NOMO-1 treated with dmso at 0.1 percent for 144 hours (cell line): ENCODE data around the gene LNPK.
"Not testable (repeated sequence)": the region's sequence is repeated elsewhere in the genome, so short reads cannot be mapped to it uniquely, and the experiment has no call there.

ENCODE experiments used
- DNase-seq: peaks from one replicate; lab custom pipeline; 2025; ENCODE audit not compliant: unreplicated experiment; lab: John Stamatoyannopoulos, UW

Gene LNPK

DNA sequence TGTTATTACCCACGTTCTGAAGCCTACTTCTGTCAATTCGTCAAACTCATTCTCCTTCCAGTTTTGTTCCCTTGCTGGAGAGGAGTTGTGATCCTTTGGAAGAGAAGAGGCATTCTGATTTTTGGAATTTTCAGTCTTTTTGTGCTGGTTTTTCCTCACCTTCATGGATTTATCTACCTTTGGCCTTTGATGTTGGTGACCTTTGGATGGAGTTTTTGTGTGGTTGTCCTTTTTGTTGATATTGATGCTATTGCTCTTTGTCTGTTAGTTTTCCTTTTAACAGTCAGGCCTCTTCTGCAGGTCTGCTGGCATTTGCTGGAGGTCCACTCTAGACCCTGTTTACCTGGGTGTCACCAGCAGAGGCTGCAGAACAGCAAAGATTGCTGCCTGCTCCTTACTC is 88.8 kb downstream of the LNPK start:
- not testable (repeated sequence) for DNase-seq

DNA sequence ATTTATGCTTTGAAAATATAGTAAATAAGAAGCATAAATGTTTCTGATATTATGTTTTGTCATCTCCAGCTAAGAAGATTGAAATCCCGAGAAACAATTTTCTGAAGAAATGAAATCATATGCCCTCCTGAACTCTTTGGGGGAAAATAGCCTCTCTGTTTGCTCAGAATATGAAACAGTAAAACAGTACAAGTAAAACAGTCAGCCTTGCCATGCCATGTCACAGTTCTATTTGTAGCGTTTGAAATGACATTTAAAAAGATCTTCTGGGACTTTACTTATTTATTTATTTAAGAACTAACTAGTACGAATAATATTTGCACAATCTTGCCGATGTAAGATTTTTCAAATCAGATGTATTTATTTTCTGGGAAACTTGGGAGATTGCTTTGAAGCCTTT is 98.0 kb downstream of the LNPK start:
- no peak for DNase-seq

DNA sequence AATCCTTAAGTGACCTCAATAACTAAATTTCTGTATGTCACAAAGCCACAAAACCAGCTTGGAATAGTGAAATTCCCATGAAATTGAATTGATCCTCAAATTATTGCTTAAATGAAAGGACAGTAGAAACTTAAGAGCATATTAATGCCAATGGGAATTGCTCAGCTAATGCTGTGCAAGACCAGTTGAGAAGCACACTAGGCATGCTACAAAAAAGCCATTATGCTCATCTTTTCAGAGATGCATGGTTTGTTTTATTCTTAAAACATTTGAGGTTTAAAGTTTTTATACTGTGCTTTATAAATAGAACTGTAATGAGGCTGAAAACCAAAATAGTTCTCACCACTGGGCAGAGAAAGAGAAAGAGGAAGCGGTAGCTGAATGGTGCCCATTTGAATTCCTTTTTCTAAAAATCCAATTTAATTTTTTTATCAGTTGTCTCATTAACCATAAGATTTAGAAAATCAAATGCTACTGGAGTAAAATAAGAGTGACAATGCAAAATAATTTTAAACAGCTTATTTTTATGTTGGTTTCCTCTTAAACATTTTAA is 98.6 kb downstream of the LNPK start:
- peak; percentile 13 for DNase-seq

DNA sequence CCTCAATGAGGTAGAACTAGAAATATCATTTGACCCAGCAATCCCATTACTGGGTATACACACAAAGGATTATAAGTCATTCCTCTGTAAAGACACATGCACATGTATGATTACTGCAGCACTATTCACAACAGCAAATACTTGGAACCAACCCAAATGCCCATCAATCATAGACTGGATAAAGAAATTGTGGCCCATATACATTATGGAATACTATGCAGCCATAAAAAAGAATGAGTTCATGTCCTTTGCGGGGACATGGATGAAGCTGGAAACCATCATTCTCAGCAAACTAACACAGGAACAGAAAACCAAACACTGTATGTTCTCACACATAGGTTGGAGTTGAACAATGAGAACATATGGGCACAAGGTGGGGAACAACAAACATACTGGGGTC is 106.1 kb downstream of the LNPK start:
- DNase-seq: not testable (repeated sequence)

DNA sequence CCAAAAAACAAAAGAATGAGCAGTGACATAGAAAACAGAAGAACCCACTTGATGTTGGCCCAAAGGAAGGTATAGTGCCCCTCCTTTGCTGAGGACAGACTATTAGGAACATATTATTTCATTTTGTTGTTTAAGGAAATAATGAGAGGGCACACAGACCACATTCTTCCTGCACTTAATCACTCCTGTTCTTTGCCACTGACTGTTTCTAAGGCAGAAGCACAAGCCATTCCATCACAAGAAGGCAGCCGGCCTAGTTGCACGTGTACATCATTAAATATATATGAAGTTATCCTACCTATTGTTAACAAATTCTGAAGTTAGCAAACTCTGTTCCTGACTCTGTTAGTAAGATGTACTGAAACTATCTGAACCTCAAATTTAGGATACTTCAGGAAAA is 110.0 kb downstream of the LNPK start:
- DNase-seq: no peak

DNA sequence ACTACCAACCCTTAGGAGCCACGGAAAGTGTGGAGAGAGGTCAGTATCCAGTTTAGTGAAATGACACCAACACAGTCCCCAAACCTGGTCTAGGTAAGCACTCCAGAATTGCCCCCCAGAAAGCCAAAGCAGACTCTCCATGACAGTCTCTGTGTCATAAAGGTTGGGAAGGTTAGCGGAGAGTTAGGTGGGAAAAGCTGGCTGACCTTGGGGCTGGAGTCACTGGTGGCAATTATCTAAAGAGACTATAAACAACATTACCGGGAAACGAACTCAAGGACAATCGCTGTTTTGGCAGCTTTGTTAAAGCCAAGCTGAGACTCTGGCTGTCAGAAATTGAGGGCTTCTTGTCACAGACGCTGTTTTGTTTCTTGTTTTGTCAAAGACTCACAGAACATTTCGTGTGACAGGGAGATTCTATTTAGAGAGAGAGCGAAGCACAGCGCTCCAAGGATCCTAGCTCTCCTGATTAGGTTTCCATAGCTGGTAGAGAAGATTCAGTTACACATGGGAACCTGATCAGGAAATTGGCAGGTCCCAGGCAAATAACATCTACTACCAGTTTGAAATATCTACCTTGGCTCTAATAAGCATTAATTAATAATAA is 111.3 kb downstream of the LNPK start:
- DNase-seq: no peak

DNA sequence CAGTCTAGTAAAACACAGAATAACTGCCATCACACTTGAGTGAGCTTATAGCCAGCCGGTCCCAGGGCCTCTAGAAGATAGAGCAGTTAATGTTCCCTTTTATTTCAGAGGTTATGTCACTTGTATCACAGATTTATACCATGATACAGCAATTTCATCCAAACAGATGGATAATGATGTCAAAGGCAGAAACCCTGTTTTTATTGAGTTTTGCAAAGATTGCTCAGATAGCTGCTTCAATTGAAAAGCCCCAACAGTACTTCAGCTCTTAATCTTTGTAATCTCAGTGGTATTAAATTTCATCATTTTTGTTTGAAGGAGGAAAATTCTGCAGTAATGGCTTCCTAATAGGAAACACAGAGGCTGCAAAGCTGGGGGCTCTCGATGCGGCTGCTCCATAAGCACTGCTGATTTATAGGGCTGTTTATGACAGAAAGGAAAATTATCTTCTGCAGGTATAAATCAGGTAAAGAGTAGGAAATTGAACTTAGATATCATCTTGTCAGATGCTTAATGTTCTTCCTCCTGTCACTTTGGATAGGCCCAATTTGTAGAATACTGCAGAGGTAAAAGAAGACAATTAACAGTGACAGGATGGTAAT is 112.3 kb downstream of the LNPK start:
- DNase-seq: no peak

DNA sequence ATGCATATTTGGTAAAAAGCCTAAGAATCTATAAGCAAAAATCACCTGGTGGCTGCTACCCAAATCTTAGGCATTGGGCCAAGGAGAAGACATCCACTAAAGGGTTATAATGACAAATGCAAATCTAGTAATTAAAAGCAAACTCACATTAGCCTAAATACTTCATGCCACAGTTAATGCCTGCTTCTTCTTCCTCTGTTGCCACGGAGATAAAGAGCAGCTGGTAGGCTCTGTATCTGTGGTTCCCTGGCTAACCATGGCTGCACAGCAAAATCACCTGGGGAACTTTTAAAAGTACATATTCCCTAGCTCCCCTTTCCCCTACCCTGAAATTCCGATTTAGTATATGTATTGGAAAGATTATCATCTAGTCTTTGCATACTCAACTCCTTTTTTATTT is 114.3 kb downstream of the LNPK start:
- no peak for DNase-seq

DNA sequence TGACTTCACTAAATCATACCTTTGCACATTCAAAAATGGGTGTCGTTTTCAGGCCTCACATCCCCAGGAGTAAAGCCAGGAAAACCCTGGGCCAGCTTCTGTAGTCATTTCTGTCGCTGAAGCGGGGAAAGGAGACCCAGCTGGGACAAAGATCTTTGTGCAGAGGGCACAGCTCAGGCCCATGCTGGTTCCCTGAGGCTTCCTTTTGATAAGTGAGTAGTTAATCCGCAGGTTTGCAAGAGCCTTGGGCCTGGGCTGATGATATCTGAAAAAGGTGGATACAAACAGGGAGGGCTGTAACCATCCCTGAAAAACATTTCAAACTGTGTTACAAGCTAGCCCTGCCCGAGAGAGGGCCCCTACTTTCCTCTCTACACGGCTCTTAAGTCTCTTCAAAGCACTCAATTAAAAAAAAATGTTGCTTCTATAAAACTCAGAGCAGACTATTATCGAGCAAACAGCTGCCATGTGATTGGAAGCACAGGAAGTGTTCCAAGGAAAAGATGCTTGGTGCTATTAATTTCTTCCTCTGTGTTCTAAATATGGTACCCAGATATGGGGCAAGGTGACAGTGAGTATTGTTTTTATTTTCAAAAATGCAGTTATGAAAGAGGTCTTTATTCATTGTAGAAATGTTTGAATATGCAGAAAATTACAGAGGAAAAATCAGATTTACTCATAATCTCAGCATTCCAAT is 117.2 kb downstream of the LNPK start:
- no peak for DNase-seq

DNA sequence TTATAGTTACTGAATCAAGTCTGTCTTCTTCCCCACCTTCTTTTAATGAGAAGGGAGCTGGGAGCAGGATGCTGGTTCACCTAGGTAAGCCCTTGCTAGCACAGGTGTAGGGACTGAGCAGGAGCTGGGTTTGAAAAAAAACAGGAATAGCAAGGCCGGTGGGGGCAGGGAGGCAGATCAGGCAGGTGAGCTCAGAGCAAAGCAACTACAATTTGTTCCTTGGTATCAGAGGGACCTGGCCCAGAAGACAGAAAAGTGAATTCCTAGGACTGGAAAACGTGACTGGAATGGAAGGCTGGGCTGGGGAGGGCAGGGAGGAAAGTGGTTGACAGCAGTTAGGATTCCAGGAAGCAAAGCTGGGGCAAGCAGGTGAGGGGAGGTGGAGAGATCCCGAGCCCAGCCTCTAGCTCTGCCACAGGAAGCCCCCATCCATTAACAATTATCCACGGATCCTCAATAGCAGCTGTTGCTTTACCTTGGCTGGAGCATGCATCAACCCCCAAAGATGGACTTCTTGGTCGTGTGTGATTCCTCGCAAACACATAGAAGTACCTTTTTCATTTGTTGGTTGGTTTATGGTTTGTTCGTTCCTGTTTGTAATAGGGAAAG is 118.4 kb downstream of the LNPK start:
- no peak for DNase-seq

DNA sequence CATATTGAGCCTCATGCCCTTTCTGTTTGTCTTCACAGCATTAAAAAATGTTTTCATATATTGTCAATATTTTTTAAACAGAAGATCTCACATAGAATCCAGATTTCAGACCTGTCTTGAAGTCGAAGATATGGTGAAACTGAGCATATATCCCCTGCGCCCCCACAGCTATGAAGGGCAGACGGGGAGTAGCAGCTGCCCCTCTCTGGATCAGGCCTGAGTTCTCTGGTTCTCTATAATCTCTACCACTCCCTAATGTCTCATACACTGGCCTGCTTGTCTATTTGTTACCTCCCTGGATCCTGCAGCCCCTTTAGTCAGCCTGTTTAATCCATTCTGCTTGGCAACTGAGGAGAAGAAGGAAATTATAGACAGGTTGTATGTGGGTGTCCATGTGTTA is 122.4 kb downstream of the LNPK start:
- DNase-seq: no peak

DNA sequence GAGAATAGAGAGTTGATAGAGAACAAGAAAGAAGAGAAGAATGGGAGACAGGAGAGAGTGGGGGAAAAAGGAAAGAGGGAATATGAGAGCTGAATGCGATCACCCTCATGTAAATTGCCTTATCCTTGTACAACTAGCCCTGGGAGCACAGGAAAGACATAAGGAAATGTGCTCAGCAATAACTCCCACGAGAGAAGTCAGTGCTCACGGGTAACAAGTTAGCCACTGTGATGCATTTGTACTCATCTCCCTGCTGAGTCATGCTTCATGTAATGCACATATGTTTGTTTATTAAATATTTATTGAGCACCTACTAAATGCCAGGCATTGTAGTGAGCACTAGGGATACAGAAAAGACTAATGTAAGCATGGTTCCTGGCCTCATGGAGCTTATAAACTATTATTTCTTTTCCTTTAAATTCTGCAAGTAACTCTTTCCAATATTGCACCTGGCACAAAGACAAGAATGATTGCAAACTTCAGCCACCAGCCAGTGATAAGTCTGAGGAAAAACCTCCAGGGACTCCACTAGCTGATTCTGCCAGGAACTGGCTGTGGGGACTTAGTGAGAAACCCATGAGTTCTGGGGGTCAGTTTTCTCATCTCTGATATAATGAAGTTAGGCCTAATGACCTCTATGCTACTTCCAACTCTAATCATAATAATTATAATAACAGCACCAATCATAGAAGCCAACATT is 124.1 kb downstream of the LNPK start:
- no peak for DNase-seq

DNA sequence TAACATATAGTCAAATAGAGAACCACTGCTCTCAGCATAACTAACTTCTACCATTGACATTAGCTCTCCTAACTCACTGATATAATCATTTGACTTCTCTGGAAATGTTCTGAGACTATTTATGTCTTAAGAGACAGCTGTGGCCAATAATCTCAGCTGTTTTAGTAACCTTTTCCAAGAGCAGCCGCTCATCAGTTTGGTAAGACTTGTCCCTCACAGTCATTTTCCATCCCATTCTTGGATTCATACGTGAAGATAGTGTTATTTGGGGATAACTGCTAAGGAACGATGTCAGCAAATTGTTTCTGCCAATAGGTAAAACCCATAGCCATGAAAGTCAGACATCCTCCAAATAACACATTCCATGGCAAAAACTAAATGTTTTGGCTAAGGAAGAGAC is 127.8 kb downstream of the LNPK start:
- DNase-seq: no peak
